AG08395 (cell line): ENCODE data around the gene ANKRD35.

Experiments used
- DNase-seq: peaks from one replicate; pipeline ENCODE4 v3.0.0; 2012; ENCODE audit warnings: mixed read lengths, low spot score

ANKRD35 gene

DNA sequence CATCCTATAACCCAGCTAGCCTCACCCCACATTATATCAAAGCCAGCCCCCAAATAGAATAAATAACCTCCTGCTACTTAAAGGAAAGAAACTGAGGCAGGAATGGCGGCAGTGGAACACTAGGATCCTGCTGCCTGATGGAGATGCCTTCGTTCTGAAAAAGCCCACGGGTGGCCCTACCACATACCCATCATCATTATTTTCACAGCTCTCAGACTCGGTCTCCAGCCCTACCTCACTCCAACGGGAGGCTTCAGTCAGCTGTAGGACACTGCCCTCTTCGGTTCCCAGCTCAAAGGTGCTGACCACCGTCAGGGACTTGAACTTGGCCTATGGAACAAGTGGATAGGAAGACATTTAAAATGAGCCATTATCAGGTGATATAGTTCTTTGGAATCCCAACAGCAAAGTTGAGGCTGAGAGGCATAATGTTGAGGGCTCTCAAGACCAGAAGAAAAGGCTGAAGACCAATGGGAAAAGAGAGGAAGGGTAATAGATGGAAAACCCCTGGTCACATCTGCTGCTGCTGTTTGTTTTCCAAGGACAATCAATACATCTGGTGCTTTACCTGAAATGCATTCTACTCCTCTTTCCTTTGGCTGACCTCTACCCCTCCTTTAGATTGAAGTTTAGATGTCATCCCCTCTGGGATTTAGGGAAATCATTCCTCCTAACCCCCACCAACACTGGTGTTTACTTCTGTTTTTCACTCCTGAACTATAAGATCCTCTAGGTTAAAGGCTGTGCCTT, 7.8 kb upstream of the ANKRD35 start:
- DNase-seq: no peak

DNA sequence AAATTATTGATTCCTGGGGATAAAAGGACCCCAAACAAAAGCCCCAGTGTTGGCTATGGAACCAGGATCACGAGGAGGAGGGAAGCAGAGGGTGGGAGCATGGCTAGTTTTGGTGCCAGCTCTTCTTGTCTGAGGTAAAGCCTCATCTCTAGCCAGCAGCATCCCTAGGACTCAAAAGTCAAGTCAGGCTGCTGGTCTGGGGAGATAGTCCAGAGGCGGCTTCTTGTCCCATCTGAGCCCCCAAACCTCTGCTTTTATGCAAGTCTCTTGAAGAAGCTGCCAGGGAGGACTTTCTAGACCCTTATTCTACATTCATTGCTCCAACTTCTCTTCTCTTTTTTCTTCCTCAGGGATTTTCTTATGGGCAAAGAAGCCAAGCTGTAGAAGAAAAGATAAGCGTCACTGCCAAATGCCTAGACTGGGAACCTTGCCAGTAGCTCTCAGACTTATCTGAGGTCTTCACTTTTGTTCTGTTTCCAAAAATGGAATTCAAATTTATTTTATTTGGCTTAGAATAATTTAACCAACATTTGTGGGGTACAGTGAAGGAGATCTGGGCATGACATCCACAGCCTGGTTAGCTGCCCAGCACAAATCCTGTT, 6.9 kb upstream of the ANKRD35 start:
- no peak for DNase-seq

DNA sequence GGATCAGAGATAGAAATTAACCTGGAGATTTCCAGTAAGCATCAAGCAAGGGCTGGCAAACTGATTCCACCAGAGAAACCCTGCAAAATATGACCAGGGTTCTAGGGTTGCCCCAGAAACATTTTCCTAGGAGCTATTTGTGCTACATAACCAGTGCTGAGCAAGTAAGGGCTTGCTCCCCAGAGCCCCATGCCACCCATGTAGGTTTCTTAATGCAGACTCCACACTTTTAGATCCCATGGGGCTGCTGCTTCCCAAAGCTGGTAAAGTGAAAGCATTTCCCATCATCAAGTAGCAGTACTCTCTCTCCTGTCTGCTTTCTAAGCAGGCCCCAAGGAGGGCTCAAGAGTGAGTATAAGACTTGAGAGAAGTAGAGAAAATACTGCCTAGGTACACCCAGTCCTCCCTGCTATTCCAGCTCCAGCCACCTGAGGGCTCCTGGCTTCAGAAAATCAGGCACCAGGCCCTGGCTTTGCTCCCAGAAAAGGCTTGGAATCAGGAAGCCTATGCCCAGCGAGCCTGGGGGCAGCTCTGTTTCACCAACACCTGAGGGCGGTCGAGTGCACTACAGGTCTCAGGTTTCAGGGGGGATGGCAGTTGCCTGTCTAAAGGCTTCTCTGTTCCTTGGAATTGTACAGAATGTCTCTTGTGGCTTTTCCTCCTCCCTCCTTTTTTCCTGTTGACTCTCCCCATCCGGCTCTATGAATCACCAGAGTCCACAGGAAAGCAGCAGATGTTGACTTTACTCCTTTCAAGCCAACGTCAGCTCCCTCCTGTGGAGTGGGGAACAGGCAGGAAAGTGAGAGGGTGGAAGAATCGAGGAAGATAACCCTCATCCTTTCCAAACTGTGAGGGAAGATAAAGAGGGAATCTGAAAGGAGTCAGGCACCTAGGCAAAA, 6.2 kb upstream of the ANKRD35 start:
- peak; percentile 96 for DNase-seq

DNA sequence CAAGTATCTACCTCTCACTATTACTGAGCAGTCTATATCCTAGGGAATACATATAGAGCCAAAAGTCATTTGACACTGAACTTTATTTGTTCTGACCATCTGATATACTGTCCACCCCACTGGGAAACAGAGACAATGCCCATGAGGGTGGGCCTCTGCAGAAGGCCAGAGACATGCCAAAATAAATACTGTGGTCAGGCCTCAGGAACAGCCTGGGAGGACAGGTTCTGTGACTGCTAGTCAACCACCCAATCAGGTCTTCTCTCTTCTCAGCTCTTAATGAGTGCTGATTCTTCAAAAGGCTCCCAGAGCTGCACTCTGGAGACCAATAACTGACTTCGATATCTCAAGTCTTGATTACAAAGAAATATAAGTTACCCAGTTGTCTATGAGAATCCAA, 5.5 kb upstream of the ANKRD35 start:
- DNase-seq: no peak

DNA sequence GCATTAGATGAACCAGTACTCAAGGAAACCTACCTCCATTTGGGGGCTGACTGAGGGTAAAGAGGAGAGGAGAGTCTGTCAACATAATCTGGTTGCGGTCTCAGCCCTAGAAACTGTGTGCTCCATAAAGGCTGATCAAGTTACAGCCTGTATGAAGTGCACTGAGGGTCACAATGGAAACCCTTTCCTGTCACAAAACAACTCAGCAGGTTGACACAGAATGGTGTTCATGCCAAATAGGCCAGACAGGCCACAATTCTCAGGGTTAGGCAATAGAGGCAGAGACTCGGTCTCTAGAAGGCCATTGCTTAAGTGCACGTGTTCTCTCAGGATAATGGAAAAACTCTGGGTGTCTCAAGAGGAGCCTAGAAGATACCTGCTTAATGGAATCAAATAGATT, 4.1 kb upstream of the ANKRD35 start:
- no peak for DNase-seq

DNA sequence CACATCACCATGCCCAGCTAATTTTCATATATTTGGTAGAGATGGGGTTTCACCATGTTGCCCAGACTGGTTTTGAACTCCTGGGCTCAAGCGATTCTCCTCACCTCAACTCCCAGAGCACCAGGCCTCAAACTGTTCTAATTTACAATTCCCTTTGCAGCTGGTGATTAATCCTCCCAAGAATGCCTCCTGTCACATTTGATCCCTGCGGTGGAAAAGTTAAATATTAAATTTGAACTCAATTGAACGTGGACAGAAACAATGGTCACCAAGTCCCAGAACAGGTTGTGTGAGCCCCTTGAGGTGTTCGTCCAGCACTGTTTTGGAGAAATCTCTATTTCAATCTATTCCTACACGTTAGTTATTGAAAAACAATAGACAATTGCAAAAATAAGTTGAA, 2.0 kb upstream of the ANKRD35 start:
- DNase-seq: no peak

DNA sequence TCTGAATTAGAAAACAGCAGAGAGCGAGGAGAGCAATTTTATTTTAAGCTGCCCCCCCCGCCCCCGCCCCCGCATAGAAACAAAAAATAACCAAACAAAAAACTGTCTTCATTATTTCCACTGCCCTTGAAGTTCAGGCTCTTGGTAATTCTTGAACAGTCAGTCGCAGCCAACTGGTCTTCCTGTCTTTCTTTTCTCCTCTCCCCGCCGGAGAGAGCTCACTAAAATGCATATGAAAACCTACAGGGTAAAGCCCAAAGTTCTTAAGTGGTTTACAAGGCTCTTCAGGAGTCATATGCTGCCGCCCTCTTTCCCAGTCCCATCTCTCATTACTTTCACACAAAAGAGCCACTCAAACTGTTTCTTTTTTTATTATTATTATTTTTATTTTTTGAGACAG, 1.1 kb upstream of the ANKRD35 start:
- DNase-seq: no peak

DNA sequence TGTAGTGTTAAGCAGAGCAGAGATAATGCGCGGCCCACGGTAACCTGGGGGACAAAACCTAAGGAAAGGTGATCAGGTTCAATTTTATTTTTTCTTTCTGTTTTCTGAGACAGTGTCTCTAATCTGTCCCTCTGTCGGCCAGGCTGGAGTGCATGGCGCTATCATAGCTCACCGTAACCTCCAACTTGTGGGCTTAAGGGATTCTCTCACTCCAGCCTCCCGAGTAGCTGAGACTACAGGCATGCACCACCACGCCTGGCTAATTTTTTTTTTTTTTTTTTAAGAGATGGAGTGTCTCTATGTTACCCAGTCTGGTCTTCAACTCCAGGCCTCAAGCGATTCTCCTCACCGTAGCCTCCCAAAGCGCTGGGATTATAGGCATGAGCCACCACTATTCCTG, 724 bp upstream of the ANKRD35 start:
- no peak for DNase-seq

DNA sequence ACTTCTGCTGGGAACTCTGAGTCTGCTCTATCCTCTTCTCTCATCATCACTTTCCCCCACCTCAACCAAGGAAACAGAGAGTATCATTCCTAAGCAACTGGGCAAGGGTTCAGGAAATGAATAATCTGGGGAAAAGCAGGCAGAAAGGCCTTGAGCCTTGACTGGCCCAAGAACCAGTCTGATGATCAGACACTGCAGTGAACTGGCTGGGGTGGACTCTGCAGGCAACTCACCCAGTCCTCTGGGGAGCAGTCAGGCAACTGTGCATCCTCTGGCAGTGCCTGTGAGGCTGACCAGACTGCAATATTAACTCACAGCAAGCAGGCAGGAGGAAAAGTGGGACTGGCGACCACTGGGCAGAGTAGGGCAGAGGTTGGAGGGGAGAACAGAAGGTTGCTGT, 991 bp downstream of the ANKRD35 start:
- DNase-seq: peak; percentile 73

DNA sequence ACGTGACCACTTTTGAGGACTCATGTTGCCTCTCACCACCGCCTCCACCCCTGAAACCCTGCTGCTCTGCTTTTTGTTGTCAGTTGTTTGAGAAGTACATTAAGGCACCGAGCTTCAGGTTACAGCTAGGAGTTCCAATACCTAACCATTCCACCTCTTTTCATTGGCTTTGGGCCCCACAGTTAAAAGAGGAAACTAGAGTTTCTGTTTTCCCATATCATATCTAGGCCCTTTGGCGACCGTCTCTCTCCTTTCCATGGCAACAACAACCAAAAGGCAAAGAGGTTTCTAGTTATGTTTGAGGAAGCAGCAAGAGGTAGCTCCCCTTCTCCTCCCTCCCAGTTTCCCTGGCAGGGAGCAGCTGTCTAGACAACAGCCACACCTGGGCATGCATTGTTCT, 5.9 kb downstream of the ANKRD35 start:
- DNase-seq: no peak

DNA sequence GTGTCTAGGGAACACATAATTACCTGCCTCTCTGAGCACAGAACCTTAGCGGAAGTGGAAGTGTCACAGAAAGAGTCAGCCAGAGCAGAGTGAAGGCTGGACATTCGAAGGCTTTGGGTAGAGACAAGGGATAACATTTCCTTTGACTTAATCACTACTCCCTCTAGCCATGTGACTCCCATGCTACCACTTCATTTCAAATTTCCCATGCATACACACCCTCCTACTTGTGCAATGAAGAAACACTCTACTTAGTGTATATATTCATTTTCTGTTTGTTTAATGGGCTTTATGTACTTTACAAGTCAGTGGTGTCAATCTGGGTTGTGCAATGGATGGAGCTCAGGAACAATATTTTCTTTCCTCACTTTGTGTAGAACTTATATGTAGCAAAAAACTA, 6.9 kb downstream of the ANKRD35 start:
- DNase-seq: no peak

DNA sequence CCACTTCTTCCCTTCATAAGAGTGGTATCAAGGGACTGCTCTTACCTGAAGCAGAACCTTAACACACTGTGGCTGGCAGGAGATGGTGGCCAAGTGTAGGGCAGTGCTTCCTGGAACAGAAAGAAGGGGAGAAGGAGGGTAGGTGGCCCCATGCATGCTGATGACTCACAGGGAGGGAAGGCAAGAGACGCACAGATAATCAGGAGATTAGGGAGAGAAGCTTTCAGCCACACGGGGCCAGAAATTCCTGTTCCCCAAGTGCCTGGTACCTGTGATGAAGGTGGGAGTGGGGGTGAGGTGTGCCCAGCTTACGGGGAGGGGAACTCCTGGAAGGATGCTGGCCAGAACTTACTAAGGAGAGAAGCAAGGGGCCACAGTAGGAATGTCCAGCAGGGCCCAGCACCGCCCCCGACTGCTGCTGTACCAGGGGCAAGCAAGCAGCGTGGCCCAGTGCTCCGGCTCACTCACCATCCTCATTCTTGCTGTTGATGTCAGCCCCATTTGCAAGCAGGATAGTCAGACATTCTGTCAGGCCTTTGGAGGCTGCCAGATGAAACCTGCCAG, 7.7 kb downstream of the ANKRD35 start:
- DNase-seq: no peak

DNA sequence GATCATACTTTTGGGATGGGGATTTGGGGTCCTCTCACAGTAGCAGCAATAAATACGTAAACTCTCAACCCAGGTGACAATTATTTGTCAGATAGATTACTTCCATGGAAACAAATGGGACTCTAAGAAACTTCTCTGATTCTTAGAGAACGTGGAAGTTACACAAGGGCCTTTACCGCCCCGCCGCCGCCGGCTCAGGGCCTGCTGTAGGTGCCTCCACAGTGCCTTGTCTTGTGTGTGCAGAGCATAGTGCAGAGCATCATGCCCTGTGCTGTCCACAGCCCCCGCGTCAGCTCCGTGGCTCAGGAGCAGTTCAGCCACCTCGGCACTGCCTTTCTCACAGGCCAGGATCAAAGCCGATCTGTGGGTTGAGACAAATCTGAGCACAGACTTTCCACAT, 11.0 kb downstream of the ANKRD35 start:
- no peak for DNase-seq

DNA sequence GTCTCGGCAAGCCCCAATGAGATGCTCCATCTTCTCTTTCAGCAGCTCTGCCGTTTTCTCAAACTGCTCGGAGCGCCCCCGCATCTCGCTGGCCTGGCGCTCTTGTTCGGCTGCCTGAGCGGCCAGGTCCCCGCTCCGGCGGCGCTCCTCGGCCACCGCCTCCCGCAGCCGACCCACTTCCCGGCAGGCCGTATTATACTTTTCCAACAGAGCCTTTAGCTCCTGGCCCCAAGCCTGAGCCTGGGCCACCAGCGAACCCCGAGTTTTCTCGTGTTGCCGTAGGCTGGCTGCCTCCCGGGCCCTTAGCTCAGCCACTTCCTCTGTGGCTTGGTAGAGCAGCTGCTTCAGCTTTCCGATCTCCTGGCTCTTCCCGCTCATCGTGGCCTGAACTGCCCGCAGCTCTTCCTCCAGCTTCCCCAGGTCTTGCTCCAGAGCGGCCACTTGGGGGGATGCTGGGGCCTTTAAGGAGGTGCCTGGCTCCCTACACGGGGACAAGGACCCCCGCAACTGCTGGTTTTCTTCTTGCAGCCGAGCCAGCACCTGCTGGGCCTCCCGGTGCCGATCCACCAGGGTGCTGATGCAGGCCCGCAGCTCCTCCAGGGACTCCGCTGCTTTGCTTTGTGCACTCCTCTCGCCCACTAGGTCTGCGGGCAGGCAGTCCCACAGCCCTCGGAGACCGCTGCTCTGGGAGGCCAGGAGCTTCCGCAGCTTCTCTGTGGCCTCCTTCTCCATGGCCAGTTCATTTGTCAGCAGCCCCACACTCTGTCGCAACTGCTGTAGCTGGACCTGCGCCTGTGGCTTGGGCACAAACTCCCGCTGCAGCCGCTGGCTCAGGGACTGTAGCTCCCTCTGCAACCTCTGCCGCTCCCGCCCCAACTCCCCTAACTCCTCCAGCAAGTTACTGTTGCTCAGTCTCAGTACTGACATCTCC, 13.4 kb downstream of the ANKRD35 start:
- peak; percentile 54 for DNase-seq

DNA sequence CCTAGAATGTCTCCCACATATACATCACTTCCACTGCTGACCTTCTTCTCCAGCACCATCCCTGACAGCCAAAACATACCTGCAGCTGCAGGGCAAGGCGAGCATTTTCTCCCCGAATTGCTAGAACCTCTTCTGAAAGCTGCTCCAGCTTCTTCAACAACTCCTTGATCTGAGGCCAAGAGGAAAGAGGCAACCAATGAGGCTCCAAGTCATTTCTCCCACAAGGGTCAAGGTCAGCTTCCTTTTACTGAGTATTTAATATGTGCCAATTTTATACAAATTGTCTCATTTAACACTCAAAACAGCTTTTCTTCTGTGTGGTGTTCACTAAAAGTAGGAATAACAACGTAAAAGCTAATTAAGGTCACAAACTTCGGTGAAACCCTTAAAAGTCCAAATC, 17.4 kb downstream of the ANKRD35 start:
- no peak for DNase-seq

DNA sequence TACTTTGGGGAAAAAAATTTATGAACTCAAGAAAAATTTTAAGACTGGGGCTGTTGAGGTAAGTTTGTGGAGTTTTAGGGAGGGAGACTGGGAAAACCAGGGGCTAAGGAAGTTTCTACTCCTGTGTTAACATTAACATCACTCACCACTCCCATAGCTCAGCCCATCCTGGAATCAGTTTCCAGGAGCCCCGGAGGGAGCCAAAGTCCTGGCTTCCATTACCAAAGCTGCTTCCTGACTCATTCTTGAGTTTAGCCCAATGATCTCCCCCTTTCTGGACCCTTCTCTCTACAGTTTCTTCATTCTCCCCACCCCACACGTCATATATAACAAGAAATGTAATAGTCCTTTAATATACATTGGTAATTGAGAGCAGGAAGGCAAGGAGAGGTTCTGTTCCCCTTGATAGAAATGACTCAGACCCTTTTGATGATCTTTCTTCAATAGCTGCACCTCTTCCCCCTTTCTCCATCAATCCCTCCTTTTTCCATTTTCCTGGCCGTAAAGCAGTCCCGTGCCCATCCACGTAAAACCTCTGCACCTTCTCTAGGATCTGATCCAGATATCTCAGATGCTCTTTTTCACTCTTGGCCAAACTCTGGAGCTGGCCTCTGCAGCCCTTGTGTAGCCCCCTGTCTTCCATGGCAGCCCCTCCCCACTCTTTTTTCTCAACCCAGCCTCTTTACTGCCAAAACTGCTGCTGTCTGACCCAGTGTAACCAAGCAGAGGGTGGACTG, 22.2 kb downstream of the ANKRD35 start:
- no peak for DNase-seq

DNA sequence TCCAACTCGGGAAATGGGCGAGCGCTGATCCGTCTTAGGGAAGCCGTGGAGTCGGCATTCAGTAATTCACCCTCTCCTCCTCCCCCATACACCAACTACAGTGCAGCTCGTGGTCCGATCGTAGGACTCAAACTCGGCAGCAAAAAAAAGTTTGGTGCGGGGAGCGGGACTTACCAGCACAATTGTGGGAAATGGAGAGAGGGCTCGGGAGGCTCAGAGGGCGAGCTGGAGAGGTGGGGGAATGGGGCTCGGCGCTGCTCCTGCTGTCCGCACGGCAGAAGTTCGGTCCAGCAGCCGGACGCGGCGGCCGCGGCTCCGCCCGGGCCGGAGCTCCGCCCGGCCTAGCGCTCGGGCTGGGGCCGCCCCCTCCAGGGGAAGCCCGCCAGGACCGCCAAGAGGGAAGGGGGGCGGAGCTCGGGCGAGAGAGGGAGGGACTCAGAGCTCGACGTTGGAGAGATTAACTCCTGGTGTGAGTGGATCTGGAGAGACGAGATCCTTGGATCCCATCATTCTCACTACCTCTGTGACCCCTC, 26.1 kb downstream of the ANKRD35 start:
- peak; percentile 97 for DNase-seq

DNA sequence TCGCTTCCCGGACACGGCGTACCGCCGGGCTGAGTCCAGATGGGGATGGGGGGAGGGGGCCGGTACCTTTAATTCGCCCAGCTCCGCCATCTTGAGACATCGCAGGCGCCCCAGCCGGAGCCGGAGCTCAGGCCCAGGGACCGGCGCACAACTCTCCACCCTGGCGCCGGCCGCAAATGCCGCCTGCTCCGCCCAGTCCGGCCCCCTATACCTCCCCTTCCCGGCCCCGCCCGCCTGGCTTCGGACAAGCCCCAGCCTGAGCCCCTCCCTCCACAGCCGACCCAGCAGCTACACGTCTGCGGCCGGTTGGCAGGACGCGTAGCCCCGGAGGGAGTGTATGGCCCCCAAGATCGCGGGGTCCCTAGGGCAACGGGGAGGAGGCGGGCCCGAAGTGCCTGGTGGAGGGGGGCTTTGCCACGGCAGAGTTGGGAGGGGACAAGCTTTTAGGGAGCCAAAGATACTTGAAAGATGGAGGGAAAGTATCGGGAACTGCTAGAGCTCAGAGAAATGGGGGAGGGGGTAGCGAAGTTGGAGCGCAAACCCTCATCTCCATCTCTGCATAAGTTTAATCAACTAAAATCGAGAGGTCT, 26.7 kb downstream of the ANKRD35 start, which contains the start of gene PIAS3:
TSS of gene PIAS3 (minus strand) at position 181 of the 590 bp plus-strand sequence. CDS start at position 90, 91 bp downstream.
- DNase-seq: peak; percentile 97

DNA sequence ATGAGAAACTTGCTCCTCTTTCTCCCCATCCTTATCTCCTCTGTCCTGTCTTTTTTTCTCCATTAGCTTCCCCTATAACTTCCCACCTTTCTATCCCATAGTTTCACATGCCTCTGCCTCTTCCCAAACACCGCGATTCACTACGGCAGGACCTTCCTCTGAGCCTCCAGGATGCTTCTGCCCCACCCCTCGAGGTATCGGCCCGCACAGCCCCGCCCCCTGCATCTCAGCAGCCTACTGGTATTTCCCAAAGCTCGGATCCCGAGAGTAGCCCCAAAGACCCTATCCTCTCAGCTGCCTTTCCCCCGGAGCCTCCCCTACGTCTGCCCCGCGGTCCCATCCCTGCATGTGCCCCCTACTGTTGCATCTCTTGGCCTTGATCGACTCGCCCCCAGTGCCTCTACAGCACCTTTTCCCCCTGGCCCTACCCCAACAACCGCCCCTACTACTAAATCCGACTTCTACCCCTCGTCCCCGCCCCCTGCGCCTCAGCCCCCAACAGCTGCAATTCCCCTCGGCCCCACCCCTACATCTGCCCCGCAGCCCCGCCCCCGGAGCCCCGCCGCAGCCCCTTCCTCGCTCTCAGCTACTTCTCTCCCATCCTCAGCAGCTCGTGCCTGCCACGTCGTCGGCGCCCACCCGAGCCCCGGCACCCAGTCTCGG, 27.3 kb downstream of the ANKRD35 start:
- DNase-seq: peak; percentile 64
